GM21825 (cell line): ENCODE measurements around the gene NAB2.
"Not testable (repeated sequence)": the region's sequence is repeated elsewhere in the genome, so short reads cannot be mapped to it uniquely, and the experiment has no call there.

Experiments
- ATAC-seq: cut with Tn5 transposase; IDR thresholded peaks from one replicate; pipeline ENCODE4 v1.9.1; 2021; ENCODE audit warnings: mild to moderate bottlenecking, moderate library complexity; ENCODE audit not compliant: unreplicated experiment

The NAB2 gene

GRCh38 chr12:57110104-57111030, 21.5 kb downstream of the NAB2 start:
- peak; percentile 48 for ATAC-seq

DNA sequence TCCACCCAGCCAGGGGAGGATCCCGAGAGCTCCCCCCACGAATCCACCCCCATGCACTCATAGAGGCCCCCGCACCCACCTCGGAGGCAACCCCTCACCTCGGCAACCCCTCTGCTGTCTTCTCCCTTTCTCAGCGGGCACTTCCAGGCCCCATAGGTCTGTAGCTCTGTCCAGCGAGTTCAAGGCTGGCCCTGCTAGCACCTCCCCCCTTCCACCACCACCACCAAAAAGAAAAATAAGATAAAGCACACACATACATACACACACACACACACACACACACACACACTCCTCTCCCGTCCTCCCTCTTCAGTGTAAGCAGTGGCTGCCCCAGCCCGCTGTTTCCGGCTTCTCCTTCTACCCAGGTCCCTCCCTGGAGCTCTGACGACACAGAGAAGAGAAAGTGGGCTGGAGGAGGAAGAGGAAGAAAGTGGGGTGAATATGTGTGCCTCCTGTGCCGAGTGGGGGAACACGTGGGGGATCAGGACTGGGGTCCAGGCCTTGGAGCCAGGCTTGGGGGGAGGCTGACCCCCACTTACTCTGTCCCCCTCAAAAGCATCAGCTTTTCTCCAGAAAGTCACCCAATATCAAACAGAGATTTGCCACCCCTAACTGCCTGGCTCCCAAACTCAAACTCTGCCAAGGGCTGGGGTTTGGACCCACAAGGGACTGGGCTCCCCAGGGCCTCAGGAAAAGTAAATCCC, 22.3 kb downstream of the NAB2 start, which contains the start of gene STAT6:
Gene STAT6, minus strand, starts transcription at position 332 of the 704 bp plus-strand sequence. CDS start 3,084 bp downstream, outside the sequence.
- ATAC-seq: peak; percentile 47

DNA sequence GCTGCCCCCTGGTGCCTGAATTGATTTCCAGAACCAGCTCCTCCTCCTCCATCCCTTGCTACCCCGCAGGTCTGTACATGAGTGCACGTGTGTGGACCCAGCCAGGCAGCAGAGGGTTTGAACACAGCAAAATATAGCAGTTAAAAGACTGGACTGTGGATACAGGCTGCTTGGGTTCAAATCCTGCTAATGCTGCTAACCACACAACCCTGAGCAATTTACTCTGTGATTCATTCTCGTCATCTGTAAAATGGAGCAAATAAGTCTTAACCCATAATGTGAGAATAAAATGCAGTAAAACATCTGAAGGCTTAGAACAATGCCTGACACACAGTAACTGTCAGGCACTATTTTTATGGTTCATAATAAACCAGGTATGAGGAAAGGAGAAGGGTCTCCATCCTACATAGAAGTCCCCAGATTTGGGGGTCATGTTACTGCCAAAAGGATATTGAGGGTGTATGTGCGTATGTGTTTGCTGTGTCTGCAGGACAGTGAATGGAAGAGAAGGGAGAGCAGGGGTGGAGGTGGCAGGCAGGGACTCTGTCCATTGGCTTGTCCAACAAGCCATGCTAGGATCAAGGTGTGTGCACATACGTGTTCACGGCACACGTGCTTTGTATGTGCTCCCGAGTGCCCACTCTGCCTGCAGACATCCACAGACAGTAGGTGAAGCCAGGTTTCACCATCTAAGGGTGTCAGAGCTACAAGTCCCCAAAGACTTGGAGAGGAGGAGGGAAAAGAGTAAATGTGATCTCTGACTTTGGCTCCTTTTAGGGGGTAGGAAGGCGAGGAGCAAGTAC, 23.8 kb downstream of the NAB2 start:
- ATAC-seq: no peak

- ATAC-seq: no peak
Observed at GRCh38 chr12:57116580-57117281, 27.8 kb downstream of the NAB2 start.

GRCh38 chr12:57118711-57119271, 29.9 kb downstream of the NAB2 start:
- no peak for ATAC-seq

DNA sequence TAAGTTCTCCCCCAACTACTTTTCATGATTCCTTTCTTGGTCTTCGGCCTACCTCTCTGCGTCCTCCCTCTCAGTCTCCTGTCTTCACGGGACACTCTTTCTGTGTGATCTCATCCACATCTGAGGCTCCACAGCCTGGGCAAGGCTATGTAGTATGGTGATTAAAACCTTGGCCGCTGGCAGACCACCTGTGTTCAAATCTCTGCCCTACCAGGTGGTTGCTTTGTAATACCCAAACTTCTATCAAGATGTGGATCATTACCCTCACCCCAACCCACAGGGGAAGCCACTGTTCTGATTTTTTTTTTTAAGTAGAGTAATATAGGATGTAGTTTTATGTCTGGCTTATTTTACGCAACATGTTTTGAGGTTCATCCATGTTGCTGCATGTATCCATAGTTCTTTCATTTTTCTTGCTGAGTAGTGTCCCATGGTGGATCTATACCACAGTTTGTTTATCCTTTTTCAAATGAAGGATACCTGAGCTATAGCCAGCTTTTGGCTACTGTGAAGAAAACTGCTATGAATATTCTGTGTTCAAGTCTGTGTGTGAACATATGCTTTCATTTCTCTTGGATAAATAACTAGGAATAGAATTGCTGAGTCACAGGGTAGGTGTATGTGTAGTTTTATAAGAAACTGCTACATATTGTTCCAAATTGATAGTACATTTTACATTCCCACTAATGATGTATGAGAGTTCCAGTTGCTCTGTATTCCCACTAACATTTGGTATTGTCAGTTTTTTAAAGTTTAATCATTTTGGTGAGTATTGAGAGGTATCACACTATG, 30.6 kb downstream of the NAB2 start:
- no peak for ATAC-seq

DNA sequence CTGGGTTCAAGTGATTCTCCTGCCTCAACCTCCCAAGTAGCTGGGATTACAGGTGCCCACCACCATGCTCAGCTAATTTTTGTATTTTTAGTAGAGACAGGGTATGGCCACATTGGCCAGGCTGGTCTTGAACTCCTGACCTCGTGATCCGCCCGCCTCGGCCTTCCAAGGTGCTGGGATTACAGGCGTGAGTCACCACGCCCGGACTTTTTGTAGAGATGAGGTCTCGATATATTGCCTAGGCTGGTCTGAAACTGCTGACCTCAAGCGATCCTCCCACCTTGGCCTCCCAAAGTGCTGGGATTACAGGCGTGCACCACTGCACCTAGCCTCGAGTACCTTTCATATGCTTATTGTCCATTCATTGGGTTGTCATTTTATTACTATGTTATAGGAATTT, 31.8 kb downstream of the NAB2 start:
- not testable (repeated sequence) for ATAC-seq

GRCh38 chr12:57123813-57124212, 34.9 kb downstream of the NAB2 start:
- ATAC-seq: no peak

GRCh38 chr12:57124261-57124877, 35.5 kb downstream of the NAB2 start:
- peak; percentile 46 for ATAC-seq

DNA sequence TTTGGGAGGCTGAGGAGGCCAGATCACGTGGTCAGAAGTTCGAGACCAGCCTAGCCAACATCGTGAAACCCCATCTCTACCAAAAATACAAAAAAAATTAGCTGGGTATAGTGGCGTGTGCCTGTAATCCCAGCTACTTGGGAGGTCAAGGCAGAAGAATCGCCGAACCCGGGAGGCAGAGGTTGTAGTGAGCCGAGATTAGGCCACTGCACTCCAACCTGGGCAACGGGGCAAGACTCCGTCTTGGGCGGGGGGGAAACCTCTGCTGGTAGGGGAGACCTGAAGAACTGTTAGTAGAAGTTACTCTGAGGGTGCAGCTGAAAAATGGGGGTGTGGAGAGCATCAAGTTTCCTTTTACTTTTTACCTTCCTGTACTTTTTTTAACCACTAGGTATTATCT, 37.1 kb downstream of the NAB2 start:
- no peak for ATAC-seq

- ATAC-seq: no peak
Observed at GRCh38 chr12:57126561-57126960, 37.6 kb downstream of the NAB2 start.

GRCh38 chr12:57127101-57127725, 38.3 kb downstream of the NAB2 start:
- ATAC-seq: no peak

DNA sequence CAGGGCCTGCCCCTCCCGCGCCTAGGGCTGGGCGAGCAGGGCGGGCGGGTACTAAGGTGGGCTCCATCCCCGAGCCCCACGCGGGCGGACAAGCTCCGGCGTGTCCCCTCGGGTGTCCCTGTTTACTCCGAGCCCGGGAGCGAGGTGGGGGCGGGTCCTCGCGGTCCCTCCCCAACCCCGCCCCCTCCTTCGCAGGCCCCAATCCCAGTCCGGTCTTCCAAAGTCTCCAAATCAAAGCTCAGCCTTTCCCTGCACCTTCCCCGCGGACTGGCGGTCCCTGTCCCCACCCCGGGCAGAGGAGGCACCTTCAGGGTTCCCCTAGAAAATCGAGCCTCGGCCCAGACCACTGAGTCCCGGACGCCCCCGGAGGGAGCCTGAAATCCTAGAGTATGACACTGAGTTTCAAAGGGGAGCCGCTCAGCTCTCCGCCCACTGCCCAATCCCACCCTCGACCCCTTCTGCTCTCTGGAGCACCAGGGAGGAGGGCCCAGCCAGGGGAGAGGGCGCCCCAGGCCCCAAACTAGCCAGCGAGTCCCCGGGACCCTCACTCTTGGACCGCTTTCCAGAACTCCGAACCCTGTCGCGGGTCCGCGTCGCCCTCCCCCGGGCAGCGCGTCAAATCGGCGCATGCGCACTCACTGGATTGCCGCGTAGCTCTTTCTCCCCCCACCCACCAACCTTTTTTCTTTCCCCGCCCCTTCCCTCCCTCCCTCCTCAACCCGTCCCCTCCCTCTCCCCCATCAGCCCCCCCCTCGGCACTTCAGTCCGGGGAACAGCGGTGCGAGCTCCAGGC, 39.0 kb downstream of the NAB2 start, which contains the start of gene LRP1:
Gene LRP1, plus strand, starts transcription at position 758 of the 793 bp plus-strand sequence. CDS start 482 bp downstream, outside the sequence.
- ATAC-seq: no peak

DNA sequence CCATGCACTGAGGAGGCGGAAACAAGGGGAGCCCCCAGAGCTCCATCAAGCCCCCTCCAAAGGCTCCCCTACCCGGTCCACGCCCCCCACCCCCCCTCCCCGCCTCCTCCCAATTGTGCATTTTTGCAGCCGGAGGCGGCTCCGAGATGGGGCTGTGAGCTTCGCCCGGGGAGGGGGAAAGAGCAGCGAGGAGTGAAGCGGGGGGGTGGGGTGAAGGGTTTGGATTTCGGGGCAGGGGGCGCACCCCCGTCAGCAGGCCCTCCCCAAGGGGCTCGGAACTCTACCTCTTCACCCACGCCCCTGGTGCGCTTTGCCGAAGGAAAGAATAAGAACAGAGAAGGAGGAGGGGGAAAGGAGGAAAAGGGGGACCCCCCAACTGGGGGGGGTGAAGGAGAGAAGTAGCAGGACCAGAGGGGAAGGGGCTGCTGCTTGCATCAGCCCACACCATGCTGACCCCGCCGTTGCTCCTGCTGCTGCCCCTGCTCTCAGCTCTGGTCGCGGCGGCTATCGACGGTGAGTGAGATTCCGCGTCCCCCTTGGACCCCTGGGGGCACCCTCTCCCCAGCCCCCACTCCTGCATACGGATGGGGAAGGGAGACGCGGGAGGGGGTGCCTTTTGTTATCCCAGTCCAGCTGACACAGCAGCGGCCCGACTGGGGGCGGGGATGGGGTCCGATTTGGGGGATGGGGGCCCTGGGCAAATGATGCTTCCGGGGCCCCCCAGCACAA, 39.8 kb downstream of the NAB2 start:
- no peak for ATAC-seq

GRCh38 chr12:57129321-57129842, 40.5 kb downstream of the NAB2 start:
- ATAC-seq: no peak

GRCh38 chr12:57129889-57130288, 41.0 kb downstream of the NAB2 start:
- ATAC-seq: no peak

DNA sequence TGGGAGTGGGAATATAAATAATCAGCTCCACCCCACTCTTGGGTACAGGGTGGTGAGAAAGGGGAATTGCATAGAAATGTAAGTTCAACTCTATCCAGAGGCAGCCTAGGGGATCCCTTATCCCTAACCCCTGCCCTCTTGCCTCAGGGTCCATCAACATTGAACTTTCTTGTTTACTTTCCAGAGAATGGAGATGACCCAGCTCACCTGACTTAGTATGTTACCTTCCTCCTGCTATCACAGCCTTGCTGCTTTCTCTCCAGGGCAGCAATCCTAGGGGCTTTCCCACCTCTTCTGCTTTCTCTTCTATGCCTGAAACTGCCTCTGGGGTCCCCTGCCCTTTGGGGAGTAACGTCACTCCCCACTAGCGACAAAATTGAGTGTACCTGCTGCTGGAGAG, 42.0 kb downstream of the NAB2 start:
- no peak for ATAC-seq
